GM12878 (cell line): ENCODE results near the gene CDR2L.

Experiments
- TAF1 ChIP-seq: IDR thresholded peaks from 2 replicates; pipeline ENCODE4 v1.6.1; 2011; ENCODE audit warnings: mild to moderate bottlenecking, low read depth, low read length, borderline replicate concordance
- ZNF274 ChIP-seq: IDR thresholded peaks from one replicate; pipeline ENCODE4 v1.8.0; 2011; ENCODE audit not compliant: insufficient read length, insufficient read depth

GRCh38 chr17:75013092-75013559 lies 25.7 kb downstream of the CDR2L start:
- TF ChIP-seq ZNF274, result no peak
- no peak for TF ChIP-seq TAF1
